Measurements from ENCODE around the gene TTPAL.

Gene TTPAL

DNA sequence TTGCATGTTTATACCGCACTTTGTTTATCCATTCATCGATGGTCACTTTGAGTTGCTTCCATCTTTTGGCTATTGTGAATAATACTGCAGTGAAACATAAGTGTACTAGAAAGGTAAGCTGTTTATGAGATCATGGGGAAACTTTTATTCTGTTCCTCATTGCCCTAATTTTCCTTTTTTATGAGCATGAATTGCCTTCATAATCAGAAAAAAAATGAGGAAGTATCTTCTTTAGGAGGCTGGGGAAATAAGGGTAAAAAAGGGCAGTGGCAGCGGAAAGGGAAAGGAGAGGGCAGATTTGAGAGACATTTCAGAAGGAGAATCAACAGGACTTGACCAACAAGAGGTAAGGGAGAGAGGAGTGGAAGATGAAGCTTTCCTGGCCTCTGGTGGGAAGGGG is 60.5 kb downstream of the TTPAL start:
- TF ChIP-seq, protein P1, sequence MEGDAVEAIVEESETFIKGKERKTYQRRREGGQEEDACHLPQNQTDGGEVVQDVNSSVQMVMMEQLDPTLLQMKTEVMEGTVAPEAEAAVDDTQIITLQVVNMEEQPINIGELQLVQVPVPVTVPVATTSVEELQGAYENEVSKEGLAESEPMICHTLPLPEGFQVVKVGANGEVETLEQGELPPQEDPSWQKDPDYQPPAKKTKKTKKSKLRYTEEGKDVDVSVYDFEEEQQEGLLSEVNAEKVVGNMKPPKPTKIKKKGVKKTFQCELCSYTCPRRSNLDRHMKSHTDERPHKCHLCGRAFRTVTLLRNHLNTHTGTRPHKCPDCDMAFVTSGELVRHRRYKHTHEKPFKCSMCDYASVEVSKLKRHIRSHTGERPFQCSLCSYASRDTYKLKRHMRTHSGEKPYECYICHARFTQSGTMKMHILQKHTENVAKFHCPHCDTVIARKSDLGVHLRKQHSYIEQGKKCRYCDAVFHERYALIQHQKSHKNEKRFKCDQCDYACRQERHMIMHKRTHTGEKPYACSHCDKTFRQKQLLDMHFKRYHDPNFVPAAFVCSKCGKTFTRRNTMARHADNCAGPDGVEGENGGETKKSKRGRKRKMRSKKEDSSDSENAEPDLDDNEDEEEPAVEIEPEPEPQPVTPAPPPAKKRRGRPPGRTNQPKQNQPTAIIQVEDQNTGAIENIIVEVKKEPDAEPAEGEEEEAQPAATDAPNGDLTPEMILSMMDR (IDR thresholded peaks at IDR 0.05; ENCODE audit: low read depth, low read length) = no peak
- DNase-seq = no peak
- H3K36me3 ChIP-seq = no peaks in the 10 kb centered on the region
- H3K27ac ChIP-seq = no peak overlapping the region
- no peaks in the 10 kb centered on the region for H3K27me3 ChIP-seq (ENCODE audit: insufficient read depth, low read depth, severe bottlenecking)
- H3K4me3 ChIP-seq (ENCODE audit: low read depth, low read length) = no peak overlapping the region
- H3K9me3 ChIP-seq (ENCODE audit: severe bottlenecking) = no peaks in the 10 kb centered on the region

DNA sequence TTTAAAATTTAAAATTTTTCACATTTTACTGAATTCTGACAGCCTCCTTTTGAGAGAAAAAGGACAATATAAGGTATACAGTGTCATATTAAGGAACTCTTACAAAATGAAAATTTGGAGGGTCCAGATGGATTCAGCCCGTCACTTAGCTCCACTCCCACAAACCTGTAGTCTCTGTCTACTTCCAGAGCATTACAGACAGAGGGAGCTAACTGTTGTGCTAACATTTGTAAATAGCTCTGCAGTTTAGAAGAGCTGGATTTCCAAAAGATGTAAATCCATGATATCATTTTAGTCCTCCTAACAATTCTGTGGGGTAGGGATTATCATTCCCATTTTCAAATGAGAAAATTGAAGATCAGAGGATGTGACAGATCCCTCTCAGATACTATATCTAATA is 62.3 kb downstream of the TTPAL start:
- no peaks in the 10 kb centered on the region for H3K27me3 ChIP-seq (ENCODE audit: insufficient read depth, low read depth, severe bottlenecking)
- H3K4me3 ChIP-seq (ENCODE audit: low read depth, low read length) = no peak overlapping the region
- H3K9me3 ChIP-seq (ENCODE audit: severe bottlenecking) = no peaks in the 10 kb centered on the region
- no peak for DNase-seq
- no peaks in the 10 kb centered on the region for H3K36me3 ChIP-seq
- no peak overlapping the region for H3K27ac ChIP-seq
- TF ChIP-seq, protein P1 (IDR thresholded peaks at IDR 0.05; ENCODE audit: low read depth, low read length) = no peak

DNA sequence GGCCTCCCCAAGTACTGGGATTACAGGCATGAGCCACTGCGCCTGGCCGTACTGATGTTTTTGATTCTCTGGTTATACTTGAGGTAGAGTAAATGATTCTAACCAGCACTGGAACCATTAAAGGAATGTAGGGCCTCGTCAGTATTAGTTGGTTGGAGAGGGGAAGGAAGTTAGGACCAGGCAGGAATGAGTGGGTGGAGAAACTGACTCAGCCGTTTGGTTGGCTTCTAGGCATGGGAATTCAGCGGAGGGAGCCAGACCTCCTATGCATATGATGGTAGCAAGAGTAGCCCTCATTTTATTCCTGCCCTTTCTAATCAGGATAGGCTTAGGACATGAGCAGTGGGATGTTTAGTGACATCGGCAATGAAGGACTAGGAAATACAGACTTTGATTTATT is 65.2 kb downstream of the TTPAL start:
- H3K36me3 ChIP-seq = no peaks in the 10 kb centered on the region
- H3K27ac ChIP-seq = no peak overlapping the region
- DNase-seq = no peak
- no peaks in the 10 kb centered on the region for H3K27me3 ChIP-seq (ENCODE audit: insufficient read depth, low read depth, severe bottlenecking)
- H3K9me3 ChIP-seq (ENCODE audit: severe bottlenecking) = no peaks in the 10 kb centered on the region
- TF ChIP-seq, protein P1 (IDR thresholded peaks at IDR 0.05; ENCODE audit: low read depth, low read length) = no peak
- H3K4me3 ChIP-seq (ENCODE audit: low read depth, low read length) = no peak overlapping the region

DNA sequence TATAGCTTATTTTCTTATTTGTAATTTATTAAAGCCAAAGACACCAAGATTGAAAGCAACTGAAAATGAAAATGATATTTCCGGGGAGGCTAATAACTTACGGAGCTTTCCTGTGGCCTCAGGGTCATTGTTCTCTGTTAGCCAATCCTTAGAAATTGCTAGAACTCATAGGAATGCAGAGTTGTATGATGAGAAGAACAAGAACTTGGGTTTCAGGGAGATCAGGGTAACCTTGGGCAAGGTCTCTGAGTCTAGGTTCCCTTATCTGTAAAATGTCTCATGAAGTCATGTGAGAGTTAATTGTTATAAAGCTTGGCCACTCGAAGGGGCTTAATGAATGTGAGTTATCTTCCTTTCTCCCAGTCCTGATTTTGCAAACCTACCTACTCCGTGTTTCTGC is 66.3 kb downstream of the TTPAL start:
- no peak for DNase-seq
- H3K27ac ChIP-seq = no peak overlapping the region
- TF ChIP-seq, protein P1 (IDR thresholded peaks at IDR 0.05; ENCODE audit: low read depth, low read length) = no peak
- no peaks in the 10 kb centered on the region for H3K9me3 ChIP-seq (ENCODE audit: severe bottlenecking)
- no peaks in the 10 kb centered on the region for H3K27me3 ChIP-seq (ENCODE audit: insufficient read depth, low read depth, severe bottlenecking)
- H3K36me3 ChIP-seq = no peaks in the 10 kb centered on the region
- no peak overlapping the region for H3K4me3 ChIP-seq (ENCODE audit: low read depth, low read length)

DNA sequence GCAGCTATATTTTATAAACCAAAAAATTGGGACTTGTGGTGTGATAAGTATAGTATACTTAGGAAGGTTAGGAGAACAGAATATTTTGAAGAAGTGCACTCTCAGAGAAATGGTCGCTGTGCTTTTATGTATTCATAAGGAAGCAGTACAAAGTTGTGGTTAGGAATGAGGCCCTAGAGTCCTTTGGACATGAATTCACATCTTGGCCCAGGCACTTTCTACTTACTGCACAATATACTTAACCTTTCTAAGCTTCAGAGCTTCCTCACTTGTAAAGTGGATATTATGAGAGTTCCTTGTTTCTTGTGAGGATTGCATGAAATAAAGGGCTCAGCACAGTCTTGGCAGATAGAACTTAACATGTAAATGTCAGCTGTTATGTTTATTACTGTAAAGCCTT is 67.2 kb downstream of the TTPAL start:
- no peaks in the 10 kb centered on the region for H3K36me3 ChIP-seq
- H3K9me3 ChIP-seq (ENCODE audit: severe bottlenecking) = no peaks in the 10 kb centered on the region
- no peak overlapping the region for H3K4me3 ChIP-seq (ENCODE audit: low read depth, low read length)
- no peaks in the 10 kb centered on the region for H3K27me3 ChIP-seq (ENCODE audit: insufficient read depth, low read depth, severe bottlenecking)
- no peak for DNase-seq
- TF ChIP-seq, protein P1 (IDR thresholded peaks at IDR 0.05; ENCODE audit: low read depth, low read length) = no peak
- no peak overlapping the region for H3K27ac ChIP-seq

DNA sequence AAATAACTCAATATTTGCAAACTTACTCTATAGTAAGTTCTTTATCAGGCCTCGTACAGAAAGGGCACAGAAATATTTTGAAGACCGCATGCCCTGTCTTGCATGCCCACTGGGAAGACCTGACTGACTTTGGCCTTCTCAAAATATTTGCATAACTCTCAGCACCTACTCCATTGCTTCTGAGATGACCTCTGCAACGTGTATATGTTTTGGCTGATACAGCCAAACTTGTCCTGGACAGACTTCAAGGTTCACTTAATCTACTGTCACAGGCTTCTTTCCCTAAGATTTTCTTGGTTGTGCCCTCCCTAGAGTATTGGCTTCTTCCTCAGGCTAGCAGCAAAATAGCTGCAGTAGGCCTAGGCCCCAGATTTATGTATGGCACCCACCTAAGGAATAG is 67.7 kb downstream of the TTPAL start:
- TF ChIP-seq, protein P1 (IDR thresholded peaks at IDR 0.05; ENCODE audit: low read depth, low read length) = no peak
- Histone ChIP-seq H3K4me3 (ENCODE audit: low read depth, low read length) (no peak overlapping the region), H3K27me3 (ENCODE audit: insufficient read depth, low read depth, severe bottlenecking) (no peaks in the 10 kb centered on the region), H3K9me3 (ENCODE audit: severe bottlenecking) (no peaks in the 10 kb centered on the region), H3K36me3 (no peaks in the 10 kb centered on the region), H3K27ac (no peak overlapping the region)
- no peak for DNase-seq

Measured in WERI-Rb-1 (cell line).